ENCODE data around the gene LRRC58.
A peak's percentile ranks its signal among the peaks of the same experiment; 100 is the strongest.
"Not testable (repeated sequence)": the region's sequence is repeated elsewhere in the genome, so short reads cannot be mapped to it uniquely, and the experiment has no call there.

LRRC58 gene

DNA sequence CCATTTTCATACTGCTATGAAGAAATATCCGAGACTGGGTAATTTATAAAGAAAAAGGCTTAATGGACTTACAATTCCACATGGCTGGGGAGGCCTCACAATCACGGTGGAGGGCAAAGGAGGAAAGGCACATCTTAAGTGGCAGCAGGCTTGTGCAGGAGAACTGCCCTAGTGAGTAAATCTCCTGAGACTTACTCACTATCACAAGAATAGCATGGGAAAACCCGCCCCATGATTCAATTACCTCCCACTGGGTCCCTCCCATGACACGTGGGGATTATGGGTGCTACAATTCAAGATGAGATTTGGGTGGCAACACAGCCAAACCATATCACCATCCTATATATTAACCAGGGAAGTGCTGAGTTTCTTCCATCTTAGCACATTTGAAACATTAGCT is 25.4 kb downstream of the LRRC58 start:
- peaks cover 2 to 47% of the 10 kb centered on the region in 2 donors for H3K36me3 ChIP-seq (replicated peaks in 1 of 2; ENCODE audit: control insufficient read depth in 2 of 2, insufficient read depth in 2 of 2, low read length in 2 of 2)
- H2BK15ac ChIP-seq (ENCODE audit: low read length); H3K23ac ChIP-seq (ENCODE audit: low read depth, low read length, poor library complexity); H3K79me1 ChIP-seq (ENCODE audit: low read depth, low read length); H3K18ac ChIP-seq (ENCODE audit: low read length); H3K9me3 ChIP-seq (replicated peaks in 1 of 2; ENCODE audit: control insufficient read depth in 2 of 2, insufficient read depth in 1 of 2, low read depth in 1 of 2, low read length in 2 of 2); H4K91ac ChIP-seq (ENCODE audit: low read depth, low read length, poor library complexity); DNase-seq (ENCODE audit: low spot score); H2BK12ac ChIP-seq (ENCODE audit: low read length); H2AK5ac ChIP-seq (ENCODE audit: low read depth, low read length); H3K4me3 ChIP-seq (ENCODE audit: low read length in 2 of 2); H3K27me3 ChIP-seq (ENCODE audit: control insufficient read depth in 3 of 3, insufficient read depth in 3 of 3, low read depth in 1 of 3, low read length in 3 of 3); H2AFZ ChIP-seq (ENCODE audit: low read length); H3K14ac ChIP-seq (ENCODE audit: low read length); H3K4ac ChIP-seq (ENCODE audit: low read length); H3K4me2 ChIP-seq (ENCODE audit: insufficient read depth, low read length, poor library complexity, severe bottlenecking); H4K8ac ChIP-seq (ENCODE audit: low read depth, low read length); H2BK120ac ChIP-seq (ENCODE audit: low read depth, low read length); H3K9ac ChIP-seq (ENCODE audit: low read depth, low read length, poor library complexity); H3K4me1 ChIP-seq (ENCODE audit: control insufficient read depth in 2 of 2, insufficient read depth in 1 of 2, low read depth in 1 of 2, low read length in 2 of 2); H2BK5ac ChIP-seq (ENCODE audit: low read length); H3K27ac ChIP-seq (replicated peaks; ENCODE audit: low read length): not testable (repeated sequence)
- no CpG with 5 or more reads among the region's 4 CpGs for WGBS, 2 donors (ENCODE audit: extremely low coverage in 2 of 2, insufficient read length in 2 of 2, insufficient replicate concordance in 1 of 2)

DNA sequence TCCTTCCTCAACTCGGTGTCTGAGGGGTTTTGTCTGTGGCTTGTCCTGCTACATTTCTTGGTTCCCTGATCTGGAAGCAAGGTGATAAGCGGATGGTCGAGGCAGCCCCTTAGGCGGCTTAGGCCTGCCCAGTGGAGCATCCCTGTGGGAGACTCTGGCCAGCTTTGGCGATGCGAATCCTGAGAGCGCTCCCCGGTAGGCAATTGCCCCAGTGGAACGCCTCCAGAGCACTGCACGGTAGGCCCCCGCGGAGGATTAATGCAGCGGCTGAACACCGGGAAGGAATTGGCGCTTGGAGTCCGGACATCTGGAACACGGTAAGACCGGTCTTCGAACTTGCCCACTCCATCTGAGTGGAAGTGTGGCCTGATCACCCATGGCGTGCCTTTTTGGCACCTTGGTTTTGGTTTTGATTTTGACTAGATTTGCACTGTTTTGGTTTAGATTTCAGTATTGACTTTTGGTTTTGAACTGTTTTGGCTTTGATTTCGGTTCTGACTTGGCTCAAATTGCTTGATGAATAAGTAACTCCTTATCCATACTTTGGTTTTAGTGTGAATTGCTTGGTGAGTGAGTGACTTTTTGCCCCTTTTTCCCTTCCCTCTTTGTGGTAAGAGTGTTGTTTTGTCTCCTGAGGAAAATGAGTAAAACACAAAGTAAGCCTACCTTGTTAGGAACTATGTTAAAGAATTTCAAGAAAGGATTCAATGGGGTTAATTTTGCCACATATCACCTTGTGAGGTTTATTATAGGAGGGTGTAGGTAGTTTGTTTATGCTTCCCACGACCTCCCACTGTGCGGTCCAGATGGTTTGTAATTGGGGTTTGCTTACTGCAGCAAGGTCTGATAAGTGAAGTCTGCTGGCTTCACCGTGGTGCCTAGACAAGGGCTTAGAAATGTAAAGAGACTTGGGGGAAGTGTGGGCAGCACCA is 37.0 kb downstream of the LRRC58 start:
- no peaks in the 10 kb centered on the region for H3K27me3 ChIP-seq (ENCODE audit: control insufficient read depth in 3 of 3, insufficient read depth in 3 of 3, low read depth in 1 of 3, low read length in 3 of 3)
- no peak overlapping the region for H3K4ac ChIP-seq (ENCODE audit: low read length)
- H3K18ac ChIP-seq (ENCODE audit: low read length) = no peak overlapping the region
- no peak overlapping the region for H4K91ac ChIP-seq (ENCODE audit: low read depth, low read length, poor library complexity)
- no peak overlapping the region for H2AK5ac ChIP-seq (ENCODE audit: low read depth, low read length)
- no peak overlapping the region for H2BK120ac ChIP-seq (ENCODE audit: low read depth, low read length)
- no peak overlapping the region for H4K8ac ChIP-seq (ENCODE audit: low read depth, low read length)
- peak overlapping the region; percentile 47 for H3K14ac ChIP-seq (ENCODE audit: low read length)
- WGBS, 2 donors (ENCODE audit: extremely low coverage in 2 of 2, insufficient read length in 2 of 2, insufficient replicate concordance in 1 of 2) = no CpG with 5 or more reads among the region's 24 CpGs
- no peaks in the 10 kb centered on the region for H3K36me3 ChIP-seq (replicated peaks in 1 of 2; ENCODE audit: control insufficient read depth in 2 of 2, insufficient read depth in 2 of 2, low read length in 2 of 2)
- H2BK15ac ChIP-seq (ENCODE audit: low read length) = no peak overlapping the region
- DNase-seq (ENCODE audit: low spot score) = no peak
- H3K4me1 ChIP-seq (ENCODE audit: control insufficient read depth in 2 of 2, insufficient read depth in 1 of 2, low read depth in 1 of 2, low read length in 2 of 2) = no peaks in the 10 kb centered on the region
- H2BK12ac ChIP-seq (ENCODE audit: low read length) = no peak overlapping the region
- H3K4me2 ChIP-seq (ENCODE audit: insufficient read depth, low read length, poor library complexity, severe bottlenecking) = no peak overlapping the region
- H3K9me3 ChIP-seq (replicated peaks in 1 of 2; ENCODE audit: control insufficient read depth in 2 of 2, insufficient read depth in 1 of 2, low read depth in 1 of 2, low read length in 2 of 2) = peaks cover 6 to 10% of the 10 kb centered on the region in 2 donors
- no peak overlapping the region for H2BK5ac ChIP-seq (ENCODE audit: low read length)
- H3K79me1 ChIP-seq (ENCODE audit: low read depth, low read length) = peaks cover 3% of the 10 kb centered on the region
- no peak overlapping the region for H3K9ac ChIP-seq (ENCODE audit: low read depth, low read length, poor library complexity)
- no peak overlapping the region for H3K27ac ChIP-seq (replicated peaks; ENCODE audit: low read length)
- no peak overlapping the region for H3K23ac ChIP-seq (ENCODE audit: low read depth, low read length, poor library complexity)
- H3K4me3 ChIP-seq (ENCODE audit: low read length in 2 of 2) = peak overlapping the region in 1 of 2 donors; percentile 33
- no peak overlapping the region for H2AFZ ChIP-seq (ENCODE audit: low read length)

DNA sequence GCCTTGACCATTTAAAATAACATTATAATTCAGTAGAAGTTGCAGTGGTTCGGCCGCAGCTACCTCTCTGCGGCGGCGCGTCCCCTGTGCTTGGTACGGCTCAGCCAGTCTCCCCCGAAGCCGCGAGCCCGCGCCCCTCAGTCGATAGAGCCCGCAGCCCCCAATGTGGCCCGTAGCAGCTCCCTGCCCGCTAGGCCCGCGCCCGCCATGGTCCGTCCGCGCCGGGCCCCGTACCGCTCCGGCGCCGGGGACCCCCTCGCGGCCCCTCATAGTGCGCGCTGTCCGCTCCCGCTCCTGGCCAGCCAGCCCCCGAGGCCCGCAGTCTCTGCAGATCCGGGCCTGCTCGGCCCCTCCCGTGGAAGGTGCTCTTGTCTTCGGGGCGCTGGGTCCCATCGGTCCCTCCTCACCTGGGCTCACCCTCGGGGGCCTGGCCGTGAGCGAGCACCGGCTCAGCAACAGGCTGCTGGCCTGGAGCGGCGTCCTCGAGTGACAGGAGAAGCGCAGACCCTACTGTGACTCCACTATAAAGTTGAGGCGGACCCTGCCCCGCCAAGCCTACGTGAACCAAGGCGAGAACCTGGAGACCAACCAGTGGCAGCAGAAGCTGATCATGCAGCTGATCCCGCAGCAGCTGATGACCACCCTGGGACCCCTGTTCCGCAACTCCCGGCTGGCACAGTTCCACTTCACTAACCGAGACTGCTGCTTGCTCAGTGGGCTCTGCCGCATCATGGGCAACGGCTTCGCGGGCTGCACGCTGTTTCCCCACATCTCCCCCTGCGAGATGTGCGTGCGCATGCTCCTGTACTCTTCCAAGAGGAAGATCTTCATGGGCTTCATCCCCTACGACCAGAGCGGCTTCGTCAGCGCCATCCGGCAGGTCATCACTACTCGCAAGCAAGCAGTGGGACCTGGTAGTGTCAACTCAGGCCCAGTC is 42.4 kb downstream of the LRRC58 start:
- no peaks in the 10 kb centered on the region for H3K79me1 ChIP-seq (ENCODE audit: low read depth, low read length)
- WGBS, 2 donors (ENCODE audit: extremely low coverage in 2 of 2, insufficient read length in 2 of 2, insufficient replicate concordance in 1 of 2) = no CpG with 5 or more reads among the region's 72 CpGs
- H2BK5ac ChIP-seq (ENCODE audit: low read length) = peak overlapping the region; percentile 49
- no peak overlapping the region for H3K4me3 ChIP-seq (ENCODE audit: low read length in 2 of 2)
- no peak overlapping the region for H3K27ac ChIP-seq (replicated peaks; ENCODE audit: low read length)
- H3K27me3 ChIP-seq (ENCODE audit: control insufficient read depth in 3 of 3, insufficient read depth in 3 of 3, low read depth in 1 of 3, low read length in 3 of 3) = no peaks in the 10 kb centered on the region
- peak overlapping the region; percentile 76 for H3K18ac ChIP-seq (ENCODE audit: low read length)
- no peaks in the 10 kb centered on the region for H3K36me3 ChIP-seq (replicated peaks in 1 of 2; ENCODE audit: control insufficient read depth in 2 of 2, insufficient read depth in 2 of 2, low read length in 2 of 2)
- H3K4me1 ChIP-seq (ENCODE audit: control insufficient read depth in 2 of 2, insufficient read depth in 1 of 2, low read depth in 1 of 2, low read length in 2 of 2) = peaks cover 3 to 4% of the 10 kb centered on the region in 2 donors
- H2AK5ac ChIP-seq (ENCODE audit: low read depth, low read length) = no peak overlapping the region
- H4K8ac ChIP-seq (ENCODE audit: low read depth, low read length) = no peak overlapping the region
- no peak overlapping the region for H2BK120ac ChIP-seq (ENCODE audit: low read depth, low read length)
- H4K91ac ChIP-seq (ENCODE audit: low read depth, low read length, poor library complexity) = no peak overlapping the region
- H3K9me3 ChIP-seq (replicated peaks in 1 of 2; ENCODE audit: control insufficient read depth in 2 of 2, insufficient read depth in 1 of 2, low read depth in 1 of 2, low read length in 2 of 2) = peaks cover 0 to 4% of the 10 kb centered on the region in 2 donors
- peak overlapping the region; percentile 15 for H3K9ac ChIP-seq (ENCODE audit: low read depth, low read length, poor library complexity)
- no peak overlapping the region for H2AFZ ChIP-seq (ENCODE audit: low read length)
- no peak overlapping the region for H3K4me2 ChIP-seq (ENCODE audit: insufficient read depth, low read length, poor library complexity, severe bottlenecking)
- H2BK12ac ChIP-seq (ENCODE audit: low read length) = no peak overlapping the region
- no peak overlapping the region for H3K4ac ChIP-seq (ENCODE audit: low read length)
- peak overlapping the region; percentile 53 for H3K23ac ChIP-seq (ENCODE audit: low read depth, low read length, poor library complexity)
- no peak overlapping the region for H3K14ac ChIP-seq (ENCODE audit: low read length)
- peak overlapping the region; percentile 71 for H2BK15ac ChIP-seq (ENCODE audit: low read length)
- no peak for DNase-seq (ENCODE audit: low spot score)

DNA sequence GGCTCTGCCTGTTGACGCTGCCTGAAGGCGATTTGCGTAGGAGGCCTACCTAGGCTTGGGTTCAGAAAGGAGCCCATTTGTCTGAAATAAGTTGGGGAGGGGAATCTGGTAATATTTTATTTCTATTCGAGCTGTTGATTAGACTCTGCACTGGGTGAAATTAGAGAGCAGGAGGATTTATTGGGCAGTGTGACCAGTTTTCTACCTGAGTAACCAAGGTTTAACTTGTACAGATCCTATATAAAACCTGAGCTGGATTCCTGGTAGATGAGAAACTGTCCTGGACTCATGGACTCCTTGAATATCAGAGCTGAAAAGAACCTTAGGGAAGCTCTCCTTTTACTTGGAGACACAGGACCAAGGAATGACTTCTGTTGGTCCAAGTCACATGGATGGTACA is 44.5 kb downstream of the LRRC58 start:
- Histone ChIP-seq H2BK120ac (ENCODE audit: low read depth, low read length) (no peak overlapping the region), H3K9me3 (replicated peaks in 1 of 2; ENCODE audit: control insufficient read depth in 2 of 2, insufficient read depth in 1 of 2, low read depth in 1 of 2, low read length in 2 of 2) (peaks cover 0 to 4% of the 10 kb centered on the region in 2 donors), H2BK15ac (ENCODE audit: low read length) (no peak overlapping the region), H3K27me3 (ENCODE audit: control insufficient read depth in 3 of 3, insufficient read depth in 3 of 3, low read depth in 1 of 3, low read length in 3 of 3) (no peaks in the 10 kb centered on the region), H3K14ac (ENCODE audit: low read length) (no peak overlapping the region), H2AFZ (ENCODE audit: low read length) (no peak overlapping the region), H3K79me1 (ENCODE audit: low read depth, low read length) (no peaks in the 10 kb centered on the region), H3K4ac (ENCODE audit: low read length) (no peak overlapping the region), H3K4me1 (ENCODE audit: control insufficient read depth in 2 of 2, insufficient read depth in 1 of 2, low read depth in 1 of 2, low read length in 2 of 2) (peaks cover 4% of the 10 kb centered on the region in 2 donors), H3K18ac (ENCODE audit: low read length) (no peak overlapping the region), H2BK5ac (ENCODE audit: low read length) (no peak overlapping the region), H3K4me2 (ENCODE audit: insufficient read depth, low read length, poor library complexity, severe bottlenecking) (no peak overlapping the region), H2AK5ac (ENCODE audit: low read depth, low read length) (no peak overlapping the region), H3K4me3 (ENCODE audit: low read length in 2 of 2) (no peak overlapping the region), H2BK12ac (ENCODE audit: low read length) (no peak overlapping the region), H4K91ac (ENCODE audit: low read depth, low read length, poor library complexity) (no peak overlapping the region), H3K23ac (ENCODE audit: low read depth, low read length, poor library complexity) (no peak overlapping the region), H3K9ac (ENCODE audit: low read depth, low read length, poor library complexity) (no peak overlapping the region), H3K27ac (replicated peaks; ENCODE audit: low read length) (no peak overlapping the region), H3K36me3 (replicated peaks in 1 of 2; ENCODE audit: control insufficient read depth in 2 of 2, insufficient read depth in 2 of 2, low read length in 2 of 2) (no peaks in the 10 kb centered on the region), H4K8ac (ENCODE audit: low read depth, low read length) (no peak overlapping the region)
- no peak for DNase-seq (ENCODE audit: low spot score)
- WGBS, 2 donors (ENCODE audit: extremely low coverage in 2 of 2, insufficient read length in 2 of 2, insufficient replicate concordance in 1 of 2) = no CpG with 5 or more reads among the region's 4 CpGs
